HUDEP-2 (cell line): ENCODE results near the gene HOXA9.

Experiments used
- DNase-seq, 76 experiments: peaks; one replicate each; lab custom pipeline; 2025; ENCODE audit not compliant: unreplicated experiment in 76 of 76; lab: John Stamatoyannopoulos, UW

The HOXA9 gene

DNA sequence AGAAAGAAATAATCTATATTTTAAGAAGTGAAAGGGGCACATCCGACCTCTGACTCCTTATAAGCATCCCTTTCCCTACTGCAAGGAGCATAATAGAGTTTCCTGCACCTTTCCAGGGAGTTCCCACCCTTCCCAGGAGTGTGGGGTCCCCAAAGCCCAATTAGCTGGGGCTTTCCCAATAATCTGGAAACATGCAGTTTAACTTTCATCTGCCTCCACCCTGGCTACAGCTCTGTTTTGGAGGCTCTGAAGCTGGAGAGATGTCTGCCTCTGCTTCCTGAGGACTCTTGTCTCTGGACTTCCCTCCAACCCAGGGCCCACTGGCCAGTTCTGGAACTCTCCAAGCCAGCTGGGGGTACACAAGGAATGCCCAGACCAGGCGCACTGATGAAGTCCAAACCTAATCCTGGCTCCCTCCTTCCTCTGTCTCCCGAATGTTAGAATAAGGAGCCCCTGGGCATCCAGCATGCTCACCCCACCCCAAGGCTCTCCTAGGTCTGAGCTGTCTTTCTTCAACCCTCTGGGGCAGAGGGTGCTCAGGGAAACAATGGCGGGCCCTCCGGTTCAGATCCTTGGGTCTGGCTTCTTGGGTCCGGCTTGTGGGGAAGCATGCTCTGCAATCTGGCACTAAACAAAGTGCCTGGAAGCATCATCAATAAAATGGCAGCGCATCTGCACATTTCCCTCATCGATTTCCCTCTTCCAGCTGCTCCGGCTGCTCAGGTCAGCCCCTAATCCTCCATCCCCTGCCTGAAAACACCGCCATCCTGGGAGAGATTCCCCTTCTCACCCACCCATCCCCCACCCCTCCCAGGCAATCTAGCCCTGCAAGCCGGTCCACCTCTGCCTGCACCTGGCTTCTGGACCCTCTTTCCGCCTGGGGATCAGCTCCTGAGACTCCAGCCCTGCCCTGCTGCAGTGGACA is 48.1 kb downstream of the HOXA9 start:
- no peak for DNase-seq

DNA sequence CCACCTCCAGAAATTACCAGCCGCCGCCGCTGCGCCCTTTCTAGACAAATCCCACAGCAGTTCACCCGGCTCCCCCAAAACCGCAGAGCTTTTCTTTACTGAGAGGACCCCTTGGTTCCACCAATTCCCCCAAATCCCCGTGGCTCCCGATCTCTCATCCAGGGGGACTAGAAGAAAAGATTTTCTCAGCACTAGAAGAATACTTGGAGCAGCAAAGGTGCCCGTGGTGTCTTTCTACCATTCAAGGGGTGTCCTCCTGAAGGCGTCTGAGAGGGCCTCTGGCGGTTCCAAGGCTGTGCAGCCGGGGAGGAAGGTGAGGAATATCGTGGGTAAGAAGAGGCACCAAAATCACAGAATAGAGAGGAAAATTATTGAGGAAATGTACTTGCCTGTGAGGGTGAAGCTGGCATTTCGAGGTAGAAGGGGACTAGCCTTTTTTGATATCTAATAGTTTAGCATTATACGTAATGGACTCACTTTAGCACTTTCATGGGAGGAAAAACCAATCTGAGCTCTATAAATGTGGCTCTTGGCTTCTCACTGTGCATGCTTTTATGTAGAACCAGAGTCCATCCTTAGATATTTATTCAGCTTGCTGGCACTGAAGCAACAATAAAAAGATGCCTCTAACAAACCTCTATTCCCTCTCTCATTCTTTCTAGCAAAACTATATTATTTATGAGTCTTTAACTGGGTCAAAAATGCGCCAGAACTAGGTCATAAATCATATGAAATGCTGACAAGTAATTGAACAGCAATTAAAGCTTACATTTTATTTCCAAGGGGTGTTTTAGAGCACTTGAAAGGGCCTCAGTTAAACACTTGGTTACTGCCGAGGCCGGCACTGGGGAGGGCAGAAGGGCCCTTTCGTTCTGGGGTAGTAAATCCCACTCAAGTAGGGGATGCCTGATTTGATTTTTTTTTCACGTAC is 49.0 kb downstream of the HOXA9 start:
- no peak for DNase-seq

DNA sequence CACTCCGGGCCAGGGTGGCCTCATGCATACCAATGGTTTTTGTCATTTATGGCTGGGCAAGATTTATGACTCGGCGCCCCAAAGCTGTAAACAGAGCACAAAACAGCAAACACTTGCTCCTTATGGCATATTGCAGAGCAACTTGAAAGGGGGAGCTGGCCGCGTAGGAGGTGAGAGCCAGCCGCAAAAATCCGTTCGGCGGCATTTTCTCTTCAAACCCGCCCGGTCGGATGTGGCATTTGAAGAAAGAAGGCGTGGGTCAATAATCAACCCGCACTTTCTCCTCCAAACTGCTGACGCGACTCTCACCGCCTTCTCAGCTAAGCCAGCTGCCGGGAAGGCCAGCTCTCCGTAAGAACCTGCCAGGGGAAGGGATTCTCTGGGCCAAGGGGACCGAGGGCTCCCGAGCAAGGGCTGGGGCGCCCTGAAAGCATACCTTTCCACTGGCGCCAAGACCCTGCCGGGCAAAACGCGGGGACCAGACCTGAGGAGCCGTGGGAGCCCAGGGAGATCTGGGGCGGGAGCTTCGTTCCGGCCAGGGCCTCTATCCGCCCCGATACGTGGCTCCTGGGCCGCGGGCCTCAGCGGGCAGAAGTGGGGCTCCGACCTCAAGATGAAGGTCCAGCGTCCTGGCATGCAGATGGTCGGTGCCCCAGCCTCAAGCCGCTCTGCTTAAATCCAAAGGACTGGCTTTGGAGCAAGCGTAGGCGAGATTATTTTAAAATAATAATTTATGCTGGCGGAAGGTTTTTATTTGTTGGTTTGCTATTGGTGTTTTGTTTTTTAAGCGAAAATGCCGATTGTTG is 49.9 kb downstream of the HOXA9 start:
- DNase-seq: no peak

DNA sequence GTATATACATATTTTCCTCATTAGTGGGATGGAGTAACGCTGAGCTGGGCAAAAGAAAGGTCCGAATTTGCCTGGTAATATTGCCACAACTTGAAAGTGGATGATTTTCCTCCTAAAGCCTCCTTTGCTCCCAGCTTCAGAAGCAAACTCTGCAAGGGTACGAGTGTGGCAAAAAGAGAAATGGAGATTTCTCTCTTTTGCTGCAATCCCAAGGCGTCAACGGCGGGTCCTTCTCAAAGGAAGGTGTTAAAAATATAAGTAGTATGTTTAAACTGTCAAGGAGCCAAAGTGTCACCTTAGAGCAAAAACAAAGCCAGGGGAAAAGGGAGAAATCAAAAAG is 50.5 kb downstream of the HOXA9 start:
- no peak for DNase-seq

DNA sequence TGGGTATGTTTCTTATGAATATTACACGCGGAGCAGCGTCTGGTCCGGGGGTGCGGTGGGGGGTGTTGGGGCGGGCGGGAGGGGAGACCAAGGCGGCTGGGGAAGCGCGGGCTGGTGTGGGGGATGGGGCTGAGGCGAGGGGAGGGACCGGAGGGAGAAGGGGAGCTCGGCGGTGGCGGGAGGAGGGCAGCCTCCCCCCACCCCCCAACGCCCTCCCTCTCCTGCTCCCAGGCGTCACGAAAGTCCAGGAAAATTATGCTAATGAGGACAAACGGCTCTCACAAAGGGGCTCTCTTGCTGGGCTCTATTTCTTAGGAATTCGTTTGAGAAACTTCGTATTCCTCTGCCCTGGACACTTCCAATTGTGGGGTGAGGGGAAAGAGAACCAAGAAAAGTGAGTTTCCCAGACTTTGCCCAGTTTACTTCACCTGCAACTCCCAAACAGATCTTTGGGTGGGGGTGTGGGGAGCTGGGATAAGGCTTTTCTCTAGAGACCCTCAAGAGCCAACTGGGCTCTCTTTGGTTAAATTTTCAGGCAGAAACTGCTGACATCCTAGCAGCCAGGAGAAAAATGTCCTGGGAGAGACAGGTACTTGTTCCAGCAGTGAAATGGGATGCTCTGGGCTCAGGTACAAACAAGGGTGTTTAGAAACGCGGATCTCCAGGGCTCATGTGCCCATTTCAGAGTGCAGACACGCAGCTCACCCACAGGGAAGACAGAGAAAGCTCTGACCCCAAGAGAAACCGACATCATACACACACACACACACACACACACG is 51.2 kb downstream of the HOXA9 start:
- no peak for DNase-seq

DNA sequence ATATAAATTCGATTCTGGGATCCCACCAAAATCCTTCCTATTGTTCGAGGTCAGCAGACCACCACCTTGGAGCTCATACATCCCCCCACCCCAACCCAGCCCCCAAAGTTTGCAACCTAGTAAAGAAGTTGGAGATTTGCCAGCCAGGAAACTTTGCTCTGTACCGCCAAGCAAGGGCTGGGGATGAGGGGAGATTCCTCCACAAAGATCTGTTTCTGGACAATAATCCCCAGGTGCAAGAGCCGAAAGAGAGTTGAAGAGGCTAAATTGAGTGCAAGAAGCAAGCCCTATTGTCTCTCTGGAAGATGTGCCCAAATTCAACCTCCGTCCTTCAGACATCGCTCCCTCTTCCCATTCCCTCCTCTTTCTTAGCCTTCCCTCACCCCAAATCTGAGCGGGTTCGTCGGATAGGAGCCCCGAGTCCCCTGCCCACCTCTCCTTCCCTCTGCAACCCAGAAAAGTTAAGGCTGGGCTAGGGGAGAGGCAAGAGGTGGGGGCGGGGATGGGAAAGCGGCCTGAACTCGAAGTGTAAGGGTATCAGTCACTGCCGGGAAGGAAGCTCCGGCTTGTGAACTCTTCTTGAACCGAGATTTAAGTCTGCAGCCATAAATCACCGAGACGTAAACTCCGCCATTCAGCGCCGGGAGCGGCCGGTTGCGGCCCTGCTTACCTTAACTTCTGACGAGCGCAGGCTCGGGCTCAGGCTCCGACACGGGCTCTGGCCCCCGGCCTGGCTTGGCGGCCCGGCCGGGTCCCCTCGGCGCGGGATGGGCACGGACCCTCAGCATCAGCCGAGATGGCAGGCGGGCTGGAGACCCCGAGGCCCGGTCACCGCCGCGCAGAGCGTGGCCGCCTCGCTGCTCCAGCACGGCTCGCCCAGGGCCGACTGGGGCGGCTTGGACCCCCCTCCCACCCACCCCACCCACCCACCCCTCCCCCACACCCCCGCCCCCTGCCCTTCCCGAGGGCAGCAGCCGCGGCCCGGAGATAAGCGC is 52.1 kb downstream of the HOXA9 start:
- no peak for DNase-seq
